ENCODE measurements around the gene HIP1R. TPM values are rescaled to one million over a fixed set of nuclear protein-coding genes. Genes with fewer than 3 reads are reported as not detected.

Gene HIP1R
- total and polyA plus RNA-seq, 2 of the 13 experiments (the other 11 are each of a cell fraction or from before 2014, with no cell fraction given): 18.4 to 25.5 TPM

DNA sequence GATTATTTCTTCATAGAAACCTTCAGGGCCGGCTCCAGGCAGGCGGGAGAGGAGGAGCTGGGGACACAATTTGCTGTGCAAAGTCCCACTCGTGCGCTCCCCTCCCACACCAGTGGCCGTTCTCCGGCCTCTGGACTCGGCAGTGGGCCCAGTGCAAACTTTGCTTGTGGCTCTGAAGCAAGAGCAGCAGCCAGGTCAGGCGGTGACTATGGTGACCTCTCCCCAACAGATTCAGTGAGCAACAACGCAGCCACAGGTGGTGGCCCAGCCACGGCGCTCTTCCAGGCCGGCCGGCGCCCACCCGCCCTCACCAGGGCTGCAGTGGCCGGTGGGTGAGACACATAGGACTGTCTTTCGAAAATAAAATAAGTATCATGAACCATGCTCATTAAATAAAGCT lies 31.1 kb downstream of the HIP1R start (continued):
- TF ChIP-seq ZNF160 (CRISPR knock-in tag; IDR thresholded peaks at IDR 0.05) (no peak), ZNF605 (CRISPR knock-in tag; IDR thresholded peaks at IDR 0.05) (no peak), RXRA (CRISPR knock-in tag; IDR thresholded peaks at IDR 0.05) (no peak), SIX1 (CRISPR knock-in tag; IDR thresholded peaks at IDR 0.05; ENCODE audit: borderline replicate concordance) (no peak), MIER3 (CRISPR knock-in tag; IDR thresholded peaks at IDR 0.05; ENCODE audit: borderline replicate concordance) (0 out of 2 replicates have a peak, but pooled peaks have one; percentile 27), ZNF672 (CRISPR knock-in tag; IDR thresholded peaks at IDR 0.05) (no peak), ZNF841 (CRISPR knock-in tag; IDR thresholded peaks at IDR 0.05; ENCODE audit: borderline replicate concordance) (0 out of 2 replicates have a peak, but pooled peaks have one; percentile 37), ISL2 (CRISPR knock-in tag; IDR thresholded peaks at IDR 0.05) (no peak), ZNF557 (CRISPR knock-in tag; IDR thresholded peaks at IDR 0.05) (no peak), ZNF776 (CRISPR knock-in tag; IDR thresholded peaks at IDR 0.05) (no peak), ZNF607 (CRISPR knock-in tag; IDR thresholded peaks at IDR 0.05; ENCODE audit: borderline replicate concordance) (no peak), ZBTB8A (CRISPR knock-in tag; IDR thresholded peaks at IDR 0.05; ENCODE audit: borderline replicate concordance, low read depth) (no peak), ZNF644 (CRISPR knock-in tag; IDR thresholded peaks at IDR 0.05; ENCODE audit: low read depth) (no peak), GABPB1 (CRISPR knock-in tag; IDR thresholded peaks at IDR 0.05) (0 out of 2 replicates have a peak, but pooled peaks have one; percentile 23), AGO1 (IDR thresholded peaks at IDR 0.05; ENCODE audit: low read depth, low read length, poor library complexity, severe bottlenecking) (no peak), EHMT2 (IDR thresholded peaks at IDR 0.05; ENCODE audit: borderline replicate concordance, low read depth, low read length) (no peak), ZNF430 (CRISPR knock-in tag; IDR thresholded peaks at IDR 0.05) (no peak), NFIB (CRISPR knock-in tag; IDR thresholded peaks at IDR 0.05; ENCODE audit: borderline replicate concordance) (no peak), MTF2 (CRISPR knock-in tag; IDR thresholded peaks at IDR 0.05; ENCODE audit: borderline replicate concordance) (no peak), POLR2AphosphoS2 (IDR thresholded peaks at IDR 0.05; ENCODE audit: low read depth, low read length) (no peak), ZMAT3 (CRISPR knock-in tag; conservative IDR thresholded peaks at IDR 0.05) (no peak), HMGA1 (CRISPR knock-in tag; conservative IDR thresholded peaks at IDR 0.05) (no peak), SIN3B (IDR thresholded peaks at IDR 0.05; ENCODE audit: low read length) (no peak), GATAD2A (CRISPR knock-in tag; IDR thresholded peaks at IDR 0.05) (peak; percentile 91), NR2F1 (CRISPR knock-in tag; IDR thresholded peaks at IDR 0.05) (0 out of 4 replicates have a peak, but pooled peaks of 1 of the 2 experiments have one; percentile 19), ARNT2 (CRISPR knock-in tag; IDR thresholded peaks at IDR 0.05; ENCODE audit: low read depth) (no peak), SRSF4 (IDR thresholded peaks at IDR 0.05; ENCODE audit: low read depth, low read length, poor library complexity, severe bottlenecking) (no peak), ZNF768 (CRISPR knock-in tag; IDR thresholded peaks at IDR 0.05) (no peak)
- TF ChIP-seq, protein P1, sequence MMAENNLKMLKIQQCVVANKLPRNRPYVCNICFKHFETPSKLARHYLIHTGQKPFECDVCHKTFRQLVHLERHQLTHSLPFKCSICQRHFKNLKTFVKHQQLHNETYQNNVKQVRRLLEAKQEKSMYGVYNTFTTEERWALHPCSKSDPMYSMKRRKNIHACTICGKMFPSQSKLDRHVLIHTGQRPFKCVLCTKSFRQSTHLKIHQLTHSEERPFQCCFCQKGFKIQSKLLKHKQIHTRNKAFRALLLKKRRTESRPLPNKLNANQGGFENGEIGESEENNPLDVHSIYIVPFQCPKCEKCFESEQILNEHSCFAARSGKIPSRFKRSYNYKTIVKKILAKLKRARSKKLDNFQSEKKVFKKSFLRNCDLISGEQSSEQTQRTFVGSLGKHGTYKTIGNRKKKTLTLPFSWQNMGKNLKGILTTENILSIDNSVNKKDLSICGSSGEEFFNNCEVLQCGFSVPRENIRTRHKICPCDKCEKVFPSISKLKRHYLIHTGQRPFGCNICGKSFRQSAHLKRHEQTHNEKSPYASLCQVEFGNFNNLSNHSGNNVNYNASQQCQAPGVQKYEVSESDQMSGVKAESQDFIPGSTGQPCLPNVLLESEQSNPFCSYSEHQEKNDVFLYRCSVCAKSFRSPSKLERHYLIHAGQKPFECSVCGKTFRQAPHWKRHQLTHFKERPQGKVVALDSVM (CRISPR knock-in tag; IDR thresholded peaks at IDR 0.05): no peak
- TF ChIP-seq, protein P2, sequence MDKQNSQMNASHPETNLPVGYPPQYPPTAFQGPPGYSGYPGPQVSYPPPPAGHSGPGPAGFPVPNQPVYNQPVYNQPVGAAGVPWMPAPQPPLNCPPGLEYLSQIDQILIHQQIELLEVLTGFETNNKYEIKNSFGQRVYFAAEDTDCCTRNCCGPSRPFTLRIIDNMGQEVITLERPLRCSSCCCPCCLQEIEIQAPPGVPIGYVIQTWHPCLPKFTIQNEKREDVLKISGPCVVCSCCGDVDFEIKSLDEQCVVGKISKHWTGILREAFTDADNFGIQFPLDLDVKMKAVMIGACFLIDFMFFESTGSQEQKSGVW (CRISPR knock-in tag; IDR thresholded peaks at IDR 0.05; ENCODE audit: borderline replicate concordance): no peak
- TF ChIP-seq, protein P3, sequence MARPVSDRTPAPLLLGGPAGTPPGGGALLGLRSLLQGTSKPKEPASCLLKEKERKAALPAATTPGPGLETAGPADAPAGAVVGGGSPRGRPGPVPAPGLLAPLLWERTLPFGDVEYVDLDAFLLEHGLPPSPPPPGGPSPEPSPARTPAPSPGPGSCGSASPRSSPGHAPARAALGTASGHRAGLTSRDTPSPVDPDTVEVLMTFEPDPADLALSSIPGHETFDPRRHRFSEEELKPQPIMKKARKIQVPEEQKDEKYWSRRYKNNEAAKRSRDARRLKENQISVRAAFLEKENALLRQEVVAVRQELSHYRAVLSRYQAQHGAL (CRISPR knock-in tag; IDR thresholded peaks at IDR 0.05; ENCODE audit: not compliant biosample characterization): no peak

All from HepG2 (cell line).